Prostate gland (tissue), 2 donors: ENCODE measurements around the gene TMED6.

Experiments used
- CTCF ChIP-seq, 4 experiments: fragments of 200-600 bp in 2 of 4; fragments of 450-650 bp in 2 of 4; sonication (generic) in 2 of 4; IDR thresholded peaks; 1 replicate in 3 of 4; 2 replicates in 1 of 4; pipeline ENCODE4 v1.5.1; 2016 to 2019; ENCODE audit warnings: antibody characterized with exemption in 4 of 4, mild to moderate bottlenecking in 2 of 4, moderate library complexity in 2 of 4
- POLR2A ChIP-seq: fragments of 450-650 bp; IDR thresholded peaks from one replicate; pipeline ENCODE4 v1.6.1; 2016; ENCODE audit warnings: antibody characterized with exemption, mild to moderate bottlenecking

DNA sequence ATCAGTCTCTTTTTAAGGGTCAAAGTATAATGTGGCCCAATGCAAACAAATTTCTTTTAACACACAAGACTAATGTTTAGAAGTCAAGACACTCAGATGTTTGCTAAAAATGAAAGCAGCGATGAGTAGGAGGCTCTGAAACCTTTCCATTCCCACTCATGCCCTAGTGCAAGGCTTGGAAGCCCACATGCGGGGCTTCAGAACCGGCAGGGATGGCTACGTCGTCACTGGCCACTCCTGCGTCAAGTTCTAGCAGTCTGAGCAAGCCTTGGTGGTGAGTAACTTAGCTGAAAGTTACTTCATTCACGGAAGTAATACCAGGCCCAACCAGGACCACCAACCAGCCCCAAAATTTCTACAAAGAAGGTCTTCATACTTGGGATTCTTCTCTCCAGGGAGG lies 14.8 kb upstream of the TMED6 start:
- no peak for TF ChIP-seq CTCF (IDR thresholded peaks at IDR 0.05)
- TF ChIP-seq POLR2A = no peak
